Ishikawa (cell line): ENCODE data around the gene PACSIN2.

Experiments used
- CEBPB ChIP-seq: IDR thresholded peaks from 2 replicates; pipeline ENCODE4 v1.6.1; 2012
- CREB1 ChIP-seq: IDR thresholded peaks from 2 replicates; pipeline ENCODE4 v1.6.1; 2012; ENCODE audit warnings: low read depth
- EGR1 ChIP-seq: IDR thresholded peaks from 2 replicates; pipeline ENCODE4 v1.6.1; 2012
- EP300 ChIP-seq: IDR thresholded peaks from 2 replicates; pipeline ENCODE4 v1.6.1; 2012; ENCODE audit warnings: borderline replicate concordance
- FOXM1 ChIP-seq: IDR thresholded peaks from 2 replicates; pipeline ENCODE4 v1.6.1; 2012; ENCODE audit warnings: low read depth, borderline replicate concordance
- NFIC ChIP-seq: IDR thresholded peaks from 2 replicates; pipeline ENCODE4 v1.6.1; 2012
- RAD21 ChIP-seq: IDR thresholded peaks from 2 replicates; pipeline ENCODE4 v1.6.1; 2012; ENCODE audit warnings: low read depth
- REST ChIP-seq: IDR thresholded peaks from 2 replicates; pipeline ENCODE4 v1.6.1; 2012; ENCODE audit warnings: low read depth, mild to moderate bottlenecking
- TAF1 ChIP-seq: IDR thresholded peaks from 2 replicates; pipeline ENCODE4 v1.6.1; 2012; ENCODE audit warnings: low read depth, mild to moderate bottlenecking
- TCF12 ChIP-seq: IDR thresholded peaks from 2 replicates; pipeline ENCODE4 v1.6.1; 2012; ENCODE audit warnings: low read depth
- TEAD4 ChIP-seq: IDR thresholded peaks from 2 replicates; pipeline ENCODE4 v1.6.1; 2012
- USF1 ChIP-seq: IDR thresholded peaks from 2 replicates; pipeline ENCODE4 v1.6.1; 2012
- YY1 ChIP-seq: IDR thresholded peaks from 2 replicates; pipeline ENCODE4 v1.6.1; 2012; ENCODE audit warnings: low read depth
- ZBTB7A ChIP-seq: IDR thresholded peaks from 2 replicates; pipeline ENCODE4 v1.6.1; 2012; ENCODE audit warnings: low read depth
- TF ChIP-seq, protein P1 (sequence below): IDR thresholded peaks from 2 replicates; pipeline ENCODE4 v1.6.1; 2012

The PACSIN2 gene

DNA sequence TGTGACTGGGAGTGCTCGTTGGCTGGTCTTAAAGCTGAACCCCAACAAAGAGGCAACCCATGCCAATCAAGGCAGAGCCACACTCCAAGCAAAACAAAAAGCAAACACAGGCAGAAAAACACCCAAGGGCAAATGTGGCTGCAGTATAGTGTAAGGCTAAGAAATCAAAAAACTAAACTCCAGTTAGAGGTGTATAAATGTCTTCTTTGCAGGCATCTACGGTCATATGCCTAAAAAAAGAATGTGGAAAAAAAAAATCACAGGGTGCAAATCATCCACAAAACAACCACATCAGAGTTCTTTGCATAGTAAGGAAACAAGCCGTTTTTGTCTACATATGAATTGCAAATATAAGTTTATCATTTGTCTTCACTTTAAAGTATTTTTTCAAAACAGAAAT is 185.6 kb downstream of the PACSIN2 start:
- TF ChIP-seq RAD21: no peak
- no peak for TF ChIP-seq TEAD4
- TF ChIP-seq NFIC: no peak
- TF ChIP-seq CEBPB: no peak
- TF ChIP-seq EP300: no peak
- no peak for TF ChIP-seq YY1
- TF ChIP-seq TCF12: no peak
- TF ChIP-seq ZBTB7A: no peak
- TF ChIP-seq USF1: no peak
- no peak for TF ChIP-seq CREB1
- no peak for TF ChIP-seq TAF1
- TF ChIP-seq EGR1: no peak
- TF ChIP-seq REST: no peak
- TF ChIP-seq, protein P1, sequence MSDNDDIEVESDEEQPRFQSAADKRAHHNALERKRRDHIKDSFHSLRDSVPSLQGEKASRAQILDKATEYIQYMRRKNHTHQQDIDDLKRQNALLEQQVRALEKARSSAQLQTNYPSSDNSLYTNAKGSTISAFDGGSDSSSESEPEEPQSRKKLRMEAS: no peak
- no peak for TF ChIP-seq FOXM1

GRCh38 chr22:42825796-42826195 is 189.2 kb downstream of the PACSIN2 start:
- TF ChIP-seq ZBTB7A (no peak), NFIC (no peak), FOXM1 (no peak), YY1 (no peak), TCF12 (no peak), EP300 (no peak), TAF1 (no peak), CREB1 (no peak), RAD21 (no peak), REST (no peak), USF1 (no peak), EGR1 (no peak), TEAD4 (no peak), CEBPB (no peak)
- TF ChIP-seq, protein P1: no peak

- no peak for TF ChIP-seq ZBTB7A
- no peak for TF ChIP-seq TEAD4
- no peak for TF ChIP-seq FOXM1
- no peak for TF ChIP-seq TCF12
- TF ChIP-seq, protein P1: no peak
- TF ChIP-seq REST: no peak
- TF ChIP-seq EGR1: no peak
- TF ChIP-seq RAD21: no peak
- TF ChIP-seq USF1: no peak
- TF ChIP-seq NFIC: no peak
- TF ChIP-seq CEBPB: no peak
- TF ChIP-seq CREB1: no peak
- TF ChIP-seq YY1: no peak
- no peak for TF ChIP-seq EP300
- TF ChIP-seq TAF1: no peak
These were observed 193.6 kb downstream of the PACSIN2 start for GRCh38 chr22:42821386-42821785.

DNA sequence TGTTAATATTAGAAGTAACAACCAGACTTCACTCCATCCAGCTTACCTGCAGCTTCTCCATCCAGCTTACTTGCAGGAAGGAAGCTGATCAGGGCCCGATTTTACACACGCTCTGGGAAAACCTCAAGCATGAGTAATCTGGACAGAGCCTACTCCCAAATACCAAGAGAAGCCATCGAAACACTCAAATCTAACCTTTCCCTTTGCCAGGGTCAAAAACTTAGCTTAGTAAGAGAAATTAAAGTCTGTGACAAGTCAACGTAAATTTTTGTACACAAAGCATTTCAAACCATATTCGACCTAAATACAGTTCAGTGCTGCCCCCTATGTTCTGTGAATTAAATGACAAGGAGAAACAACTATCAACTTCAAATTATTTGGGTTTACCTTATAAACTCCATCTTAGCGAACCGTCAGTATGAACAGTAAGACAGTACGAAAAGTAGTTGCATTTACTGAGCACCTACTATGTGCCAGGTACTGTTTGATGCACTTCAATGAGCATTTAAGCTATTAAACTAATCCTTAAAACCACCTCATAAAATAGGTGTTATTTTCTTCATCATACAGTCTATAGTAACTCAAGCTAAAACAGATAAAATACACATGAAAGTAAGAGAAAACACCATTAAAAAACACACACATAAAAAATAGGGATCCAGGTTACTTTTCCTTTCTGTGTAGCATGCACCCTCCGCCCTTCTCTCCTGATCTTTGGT is 194.7 kb downstream of the PACSIN2 start:
- TF ChIP-seq RAD21 (peak; percentile 71), ZBTB7A (no peak)
